GM18517 (cell line): ENCODE measurements around the gene SLITRK5.

ENCODE experiments used
- ATAC-seq: cut with Tn5 transposase; IDR thresholded peaks from one replicate; pipeline ENCODE4 v1.9.1; 2021; ENCODE audit warnings: mild to moderate bottlenecking, moderate library complexity; ENCODE audit not compliant: unreplicated experiment

Gene SLITRK5, protein sequence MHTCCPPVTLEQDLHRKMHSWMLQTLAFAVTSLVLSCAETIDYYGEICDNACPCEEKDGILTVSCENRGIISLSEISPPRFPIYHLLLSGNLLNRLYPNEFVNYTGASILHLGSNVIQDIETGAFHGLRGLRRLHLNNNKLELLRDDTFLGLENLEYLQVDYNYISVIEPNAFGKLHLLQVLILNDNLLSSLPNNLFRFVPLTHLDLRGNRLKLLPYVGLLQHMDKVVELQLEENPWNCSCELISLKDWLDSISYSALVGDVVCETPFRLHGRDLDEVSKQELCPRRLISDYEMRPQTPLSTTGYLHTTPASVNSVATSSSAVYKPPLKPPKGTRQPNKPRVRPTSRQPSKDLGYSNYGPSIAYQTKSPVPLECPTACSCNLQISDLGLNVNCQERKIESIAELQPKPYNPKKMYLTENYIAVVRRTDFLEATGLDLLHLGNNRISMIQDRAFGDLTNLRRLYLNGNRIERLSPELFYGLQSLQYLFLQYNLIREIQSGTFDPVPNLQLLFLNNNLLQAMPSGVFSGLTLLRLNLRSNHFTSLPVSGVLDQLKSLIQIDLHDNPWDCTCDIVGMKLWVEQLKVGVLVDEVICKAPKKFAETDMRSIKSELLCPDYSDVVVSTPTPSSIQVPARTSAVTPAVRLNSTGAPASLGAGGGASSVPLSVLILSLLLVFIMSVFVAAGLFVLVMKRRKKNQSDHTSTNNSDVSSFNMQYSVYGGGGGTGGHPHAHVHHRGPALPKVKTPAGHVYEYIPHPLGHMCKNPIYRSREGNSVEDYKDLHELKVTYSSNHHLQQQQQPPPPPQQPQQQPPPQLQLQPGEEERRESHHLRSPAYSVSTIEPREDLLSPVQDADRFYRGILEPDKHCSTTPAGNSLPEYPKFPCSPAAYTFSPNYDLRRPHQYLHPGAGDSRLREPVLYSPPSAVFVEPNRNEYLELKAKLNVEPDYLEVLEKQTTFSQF

DNA sequence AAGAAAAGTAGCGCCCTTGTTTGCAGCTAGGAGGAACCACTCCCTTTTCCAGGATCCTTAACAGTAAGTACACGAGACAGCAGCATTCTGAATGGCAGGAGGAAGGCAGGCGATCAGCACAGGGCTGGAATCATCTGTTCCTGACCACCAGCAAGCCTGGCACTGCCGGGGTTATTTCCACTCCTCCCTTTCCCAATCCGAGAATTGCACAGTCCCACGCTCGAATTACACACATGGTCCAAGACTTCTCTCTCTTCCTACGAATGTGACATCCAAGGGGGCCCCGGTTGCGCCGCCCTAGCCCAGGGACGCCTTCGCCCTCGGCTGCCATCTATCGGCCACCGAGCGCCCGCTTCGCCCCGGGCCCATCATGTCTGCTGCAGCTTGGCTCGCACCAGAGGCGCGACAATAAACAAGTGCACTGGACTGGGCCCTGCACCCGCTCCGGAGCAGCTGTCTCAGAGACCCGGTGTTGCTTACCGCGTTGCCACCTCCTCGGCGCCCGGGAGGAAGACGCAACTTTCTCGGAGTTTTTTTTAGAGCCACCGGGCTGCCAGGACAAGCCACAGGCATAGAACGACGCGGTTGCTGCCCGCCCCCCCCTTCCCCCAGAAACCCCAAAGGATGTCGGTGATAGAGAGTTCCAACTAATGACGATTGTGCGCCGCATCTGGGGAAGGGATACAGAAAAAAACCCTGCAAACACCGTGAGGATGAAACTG is at the start of gene SLITRK5:
TSS of gene SLITRK5 (plus strand) at position 341 of the 722 bp plus-strand sequence. CDS start 4,018 bp downstream, outside the sequence.
- ATAC-seq = peak; percentile 81

GRCh38 chr13:87622971-87623370 is 48.2 kb upstream of the SLITRK5 start:
- no peak for ATAC-seq

DNA sequence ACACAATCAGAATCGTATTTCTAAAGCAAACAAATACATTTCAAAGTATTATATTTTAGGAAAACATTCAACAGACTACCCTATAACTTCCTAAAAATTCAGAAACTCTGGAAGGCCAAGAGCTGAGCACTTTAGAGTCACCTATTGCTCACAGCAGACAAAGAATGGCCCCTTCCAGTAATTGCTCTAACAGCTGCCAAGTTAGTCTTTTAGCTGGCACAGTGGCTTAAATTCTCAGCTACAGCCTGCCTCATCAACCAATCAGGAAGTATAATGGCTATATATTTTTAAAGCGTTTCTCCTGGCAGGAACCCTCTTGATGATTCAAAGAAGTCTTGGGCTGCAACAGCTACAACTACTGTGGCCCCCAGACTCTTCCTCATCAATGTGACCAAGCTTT is 14.9 kb upstream of the SLITRK5 start:
- no peak for ATAC-seq

- no peak for ATAC-seq
Measured at GRCh38 chr13:87661471-87661870, 9.7 kb upstream of the SLITRK5 start.

DNA sequence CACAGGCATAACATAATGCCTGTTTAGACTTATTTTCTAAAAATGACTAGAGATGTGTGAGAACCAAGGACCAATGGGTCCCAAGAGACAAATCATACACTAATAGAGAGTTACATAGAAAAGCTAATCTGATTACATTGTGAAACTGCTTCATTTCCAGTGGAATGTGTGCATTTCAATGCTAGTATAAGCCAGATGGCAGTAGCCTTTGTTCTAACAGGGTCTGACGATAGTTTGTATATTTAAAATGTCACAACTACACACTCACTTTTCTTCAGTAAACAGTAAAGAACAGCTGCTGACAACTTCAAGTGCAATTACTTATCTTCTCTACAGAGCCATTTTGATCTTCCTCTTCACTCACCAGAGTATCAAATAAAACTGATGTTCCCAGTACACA is 4.3 kb upstream of the SLITRK5 start:
- no peak for ATAC-seq

DNA sequence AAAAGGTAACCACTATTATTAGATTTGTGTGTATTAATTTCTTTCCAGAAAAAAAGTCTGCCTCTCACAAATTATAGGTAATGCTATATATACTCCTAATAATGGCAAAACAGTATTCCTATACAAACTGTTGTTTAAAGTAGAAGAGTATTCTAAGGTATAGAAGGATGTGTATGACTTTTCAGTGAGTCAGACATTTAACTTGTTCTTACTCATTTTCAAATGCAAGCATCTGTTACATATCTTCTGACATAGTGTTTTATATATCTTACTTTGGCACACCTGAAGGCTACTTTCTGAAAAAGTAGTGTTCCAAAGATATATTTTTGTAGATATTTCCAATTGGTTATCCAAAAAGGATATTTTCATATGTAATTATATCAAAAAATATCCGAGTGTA is 3.5 kb upstream of the SLITRK5 start:
- ATAC-seq = no peak

DNA sequence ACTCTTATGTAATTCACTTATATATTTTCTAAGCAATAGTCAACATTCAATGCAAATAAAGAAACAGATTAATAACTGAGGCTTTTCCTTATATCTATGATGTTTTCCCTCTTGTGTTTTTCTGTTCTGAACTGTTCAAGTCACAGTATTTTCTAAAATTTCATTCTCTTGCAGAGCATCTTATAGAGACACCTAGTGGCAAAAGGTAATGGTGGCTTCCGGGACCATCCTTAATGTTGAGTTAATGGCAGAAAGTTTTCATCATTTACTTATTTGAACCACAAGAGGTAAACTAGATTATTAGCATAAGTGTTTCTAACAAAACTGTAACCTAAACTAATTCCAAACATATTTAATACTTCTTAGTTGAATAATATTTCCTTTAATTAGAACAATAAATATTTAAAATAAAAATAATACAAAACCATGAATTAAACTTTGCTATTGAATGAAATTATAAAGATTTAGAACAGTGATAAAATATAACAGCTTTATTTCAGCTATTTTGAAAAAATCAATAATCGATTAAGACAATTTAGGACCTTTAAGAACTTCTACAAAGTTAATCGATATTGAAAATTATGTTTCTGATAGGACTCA is 1.7 kb upstream of the SLITRK5 start:
- ATAC-seq = no peak

GRCh38 chr13:87671753-87672605 is 808 bp downstream of the SLITRK5 start:
- no peak for ATAC-seq

DNA sequence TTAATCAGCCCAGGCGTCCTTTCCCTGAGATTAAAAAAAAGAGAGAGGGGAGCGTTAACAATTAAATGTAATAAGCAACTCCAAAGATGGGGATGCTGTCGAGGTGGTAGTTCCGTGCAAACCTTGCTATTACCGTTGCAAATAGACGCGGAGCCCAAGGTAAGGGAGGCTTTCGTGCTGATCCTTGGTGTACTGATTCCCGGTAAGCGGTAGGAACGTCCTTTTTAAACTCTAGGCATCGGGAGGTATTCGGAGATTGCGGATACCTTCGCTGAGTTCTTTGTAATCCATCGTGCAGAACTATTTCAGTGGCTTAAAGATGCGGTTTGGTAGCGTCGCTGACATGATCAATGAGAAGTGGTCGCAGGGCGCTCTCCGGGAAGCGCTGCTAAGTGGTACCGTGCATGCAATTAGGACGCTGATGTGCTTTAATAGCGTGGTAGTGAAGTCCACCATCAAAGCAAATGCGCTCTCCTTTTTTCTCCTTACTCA is 3.1 kb downstream of the SLITRK5 start:
- no peak for ATAC-seq

- no peak for ATAC-seq
Measured at GRCh38 chr13:87675851-87676250, 4.7 kb downstream of the SLITRK5 start.

- ATAC-seq = no peak
Measured at GRCh38 chr13:87676254-87677042, 5.3 kb downstream of the SLITRK5 start.

- ATAC-seq = no peak
Measured at GRCh38 chr13:87677043-87677495, 5.9 kb downstream of the SLITRK5 start.

DNA sequence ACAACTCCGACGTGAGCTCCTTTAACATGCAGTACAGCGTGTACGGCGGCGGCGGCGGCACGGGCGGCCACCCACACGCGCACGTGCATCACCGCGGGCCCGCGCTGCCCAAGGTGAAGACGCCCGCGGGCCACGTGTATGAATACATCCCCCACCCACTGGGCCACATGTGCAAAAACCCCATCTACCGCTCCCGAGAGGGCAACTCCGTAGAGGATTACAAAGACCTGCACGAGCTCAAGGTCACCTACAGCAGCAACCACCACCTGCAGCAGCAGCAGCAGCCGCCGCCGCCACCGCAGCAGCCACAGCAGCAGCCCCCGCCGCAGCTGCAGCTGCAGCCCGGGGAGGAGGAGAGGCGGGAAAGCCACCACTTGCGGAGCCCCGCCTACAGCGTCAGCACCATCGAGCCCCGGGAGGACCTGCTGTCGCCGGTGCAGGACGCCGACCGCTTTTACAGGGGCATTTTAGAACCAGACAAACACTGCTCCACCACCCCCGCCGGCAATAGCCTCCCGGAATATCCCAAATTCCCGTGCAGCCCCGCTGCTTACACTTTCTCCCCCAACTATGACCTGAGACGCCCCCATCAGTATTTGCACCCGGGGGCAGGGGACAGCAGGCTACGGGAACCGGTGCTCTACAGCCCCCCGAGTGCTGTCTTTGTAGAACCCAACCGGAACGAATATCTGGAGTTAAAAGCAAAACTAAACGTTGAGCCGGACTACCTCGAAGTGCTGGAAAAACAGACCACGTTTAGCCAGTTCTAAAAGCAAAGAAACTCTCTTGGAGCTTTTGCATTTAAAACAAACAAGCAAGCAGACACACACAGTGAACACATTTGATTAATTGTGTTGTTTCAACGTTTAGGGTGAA is 6.6 kb downstream of the SLITRK5 start:
- no peak for ATAC-seq

GRCh38 chr13:87678372-87678752 is 7.2 kb downstream of the SLITRK5 start:
- no peak for ATAC-seq

DNA sequence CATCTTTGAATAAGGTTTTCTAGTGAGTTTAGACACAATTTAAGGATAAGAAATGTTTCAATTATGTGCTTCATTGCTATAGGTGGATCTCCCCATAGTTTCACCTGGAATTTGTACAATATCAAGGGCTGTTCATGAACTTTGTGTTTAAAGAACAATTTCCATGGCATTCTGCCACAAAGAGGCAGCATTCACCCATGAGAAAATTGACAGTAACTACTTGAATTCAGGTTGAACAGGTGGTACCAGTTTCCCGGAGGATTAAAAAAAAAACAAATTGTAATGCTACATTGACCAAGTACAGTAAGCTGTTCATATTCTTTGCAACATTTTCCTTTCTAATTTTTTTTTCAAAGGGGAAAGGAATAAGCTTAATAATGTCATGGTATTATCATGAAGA is 9.1 kb downstream of the SLITRK5 start:
- ATAC-seq = no peak

- no peak for ATAC-seq
Measured at GRCh38 chr13:87684850-87685742, 13.9 kb downstream of the SLITRK5 start.

DNA sequence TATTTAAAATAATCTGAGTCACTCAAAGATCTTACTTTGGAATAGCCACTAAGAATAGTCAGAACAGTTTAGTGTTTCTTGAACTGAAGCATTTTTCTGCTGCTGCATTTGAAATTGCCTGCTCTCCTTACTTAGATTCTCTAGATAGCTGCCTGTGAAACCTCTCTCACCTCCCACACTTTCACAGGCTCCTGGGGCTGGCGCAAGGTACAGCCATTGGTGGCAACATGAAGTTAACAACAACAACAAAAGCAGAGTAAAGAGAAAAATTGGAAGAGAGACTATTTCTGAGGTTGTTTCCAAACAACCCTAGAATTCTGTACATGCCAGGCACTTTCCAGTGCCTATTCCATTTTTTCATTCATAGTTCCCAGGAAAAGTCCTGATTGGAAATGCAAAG is 25.3 kb downstream of the SLITRK5 start:
- no peak for ATAC-seq
